Keratinocyte (primary cell): ENCODE data around the gene SLC39A11.

Experiments used
- CTCF ChIP-seq, 3 experiments: IDR thresholded peaks in 1 of 3; conservative IDR thresholded peaks in 1 of 3; optimal IDR thresholded peaks in 1 of 3; 2 replicates in 2 of 3; 3 replicates in 1 of 3; pipeline versions ENCODE3 to v1.5.1; 2011; ENCODE audit warnings: low read length in 3 of 3, mild to moderate bottlenecking in 3 of 3, moderate library complexity in 2 of 3, control low read depth in 1 of 3, inconsistent platforms in 1 of 3; ENCODE audit not compliant: insufficient read depth in 2 of 3; ENCODE audit errors: extremely low read depth in 1 of 3
- EZH2 ChIP-seq: IDR thresholded peaks from one replicate; pipeline ENCODE4 v1.6.1; 2012; ENCODE audit warnings: inconsistent platforms, mild to moderate bottlenecking, low read length, moderate library complexity

- TF ChIP-seq CTCF (optimal IDR thresholded peaks at IDR 0.05 in 1 of 3, IDR thresholded peaks at IDR 0.05 in 1 of 3, conservative IDR thresholded peaks at IDR 0.05 in 1 of 3; ENCODE audit: extremely low read depth in 1 of 3, insufficient read depth in 2 of 3, low read length in 3 of 3) (no peak), EZH2 (no peak)
Measured at GRCh38 chr17:72935984-72936383, 156.5 kb downstream of the SLC39A11 start.
